GM21576 (cell line): ENCODE results near the gene ELOF1.
"Not testable (repeated sequence)": the region's sequence is repeated elsewhere in the genome, so short reads cannot be mapped to it uniquely, and the experiment has no call there.

Experiments
- ATAC-seq: cut with Tn5 transposase; IDR thresholded peaks from one replicate; pipeline ENCODE4 v1.9.1; 2021; ENCODE audit warnings: mild to moderate bottlenecking, moderate library complexity; ENCODE audit not compliant: unreplicated experiment

The ELOF1 gene

GRCh38 chr19:11570039-11570462, 11.0 kb upstream of the ELOF1 start:
- no peak for ATAC-seq

- no peak for ATAC-seq
Observed at GRCh38 chr19:11566164-11566563, 7.1 kb upstream of the ELOF1 start.

GRCh38 chr19:11565649-11565980, 6.6 kb upstream of the ELOF1 start:
- not testable (repeated sequence) for ATAC-seq

GRCh38 chr19:11564082-11564807, 5.2 kb upstream of the ELOF1 start:
- ATAC-seq: not testable (repeated sequence)

DNA sequence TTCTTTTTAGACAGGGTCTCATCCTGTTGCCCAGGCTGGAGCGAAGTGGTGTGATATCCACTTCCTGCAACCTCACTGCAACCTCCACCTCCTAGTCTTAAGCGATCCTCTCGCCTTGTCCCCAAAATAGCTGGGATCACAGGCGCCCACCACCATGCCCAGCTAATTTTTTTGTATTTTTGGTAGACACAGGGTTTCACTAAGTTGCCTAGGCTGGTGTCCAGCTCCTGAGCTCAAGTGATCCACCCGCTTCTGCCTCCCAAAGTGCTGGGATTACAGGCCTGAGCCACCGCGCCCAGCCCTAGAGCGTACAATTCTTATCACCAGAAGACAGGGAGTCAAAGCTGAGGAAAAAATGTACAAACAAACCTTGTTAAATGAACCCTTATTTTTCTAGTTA, 4.5 kb upstream of the ELOF1 start:
- no peak for ATAC-seq

DNA sequence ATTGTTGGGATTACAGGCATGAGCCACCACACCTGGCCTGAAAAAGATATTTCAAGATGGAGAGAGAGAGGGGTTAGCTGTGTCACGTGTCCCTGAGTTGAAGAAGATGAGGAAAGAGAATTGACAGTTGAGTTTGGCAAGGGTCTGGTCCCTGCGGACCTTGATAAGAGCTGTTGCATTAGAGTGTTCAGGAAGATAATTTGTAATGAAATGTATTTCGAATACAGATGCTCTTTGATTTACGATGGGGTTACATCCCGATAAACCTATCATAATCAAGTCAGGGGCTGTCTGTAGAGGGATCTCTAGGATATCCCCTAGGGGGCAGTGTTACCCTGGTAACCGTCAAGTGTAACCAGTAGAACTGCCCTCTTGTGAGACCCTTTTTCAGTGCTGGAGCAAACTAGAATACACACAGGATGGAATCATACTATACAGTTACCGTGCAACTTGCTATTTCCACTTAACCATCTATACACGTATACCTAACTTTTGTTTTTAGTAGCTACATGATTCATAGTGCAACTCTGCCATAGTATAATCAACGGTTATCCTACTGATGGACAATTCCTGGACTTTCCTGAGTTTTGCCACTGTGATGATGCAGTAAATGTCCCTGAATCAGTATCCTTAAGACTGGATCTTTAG, 1.5 kb upstream of the ELOF1 start:
- ATAC-seq: no peak

DNA sequence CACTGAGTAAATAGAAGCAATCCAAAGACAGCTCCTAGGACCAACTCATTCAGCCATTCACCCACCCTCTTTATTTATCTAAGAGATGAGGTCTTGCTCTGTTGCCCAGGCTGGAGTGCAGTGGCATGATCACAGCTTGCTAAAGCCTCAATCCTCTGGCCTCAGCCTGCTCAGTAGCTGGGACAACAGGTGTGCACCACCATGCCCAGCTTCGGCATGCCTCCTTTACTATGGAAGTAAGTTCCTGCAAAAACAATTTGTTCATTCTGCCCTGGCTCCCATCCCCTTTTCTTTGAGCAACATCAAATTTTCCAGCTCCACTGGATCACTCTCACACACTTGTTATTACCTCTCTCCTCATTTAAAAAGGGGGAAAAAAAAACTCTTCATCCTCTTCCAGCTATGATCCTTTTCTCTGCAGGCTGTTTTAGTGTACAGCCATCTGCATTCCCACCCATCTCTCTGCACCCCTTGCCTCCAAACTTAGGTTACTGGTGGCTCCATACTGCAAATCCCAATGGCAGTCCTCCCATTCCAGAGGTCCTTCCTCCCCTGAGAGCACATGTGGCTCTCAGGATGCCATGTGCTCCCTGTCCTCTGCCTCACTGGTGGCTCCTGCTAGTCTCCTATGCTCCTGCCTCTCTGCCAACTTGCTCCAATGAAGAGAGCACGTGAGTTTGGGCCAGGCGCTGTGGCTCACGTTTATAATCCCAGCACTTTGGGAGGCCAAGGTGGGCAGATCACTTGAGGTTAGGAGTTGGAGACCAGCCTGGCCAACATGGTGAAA, 2.2 kb downstream of the ELOF1 start:
- no peak for ATAC-seq

- ATAC-seq: no peak
Observed at GRCh38 chr19:11555246-11555645, 3.8 kb downstream of the ELOF1 start.

GRCh38 chr19:11554160-11554559, 4.9 kb downstream of the ELOF1 start:
- no peak for ATAC-seq

GRCh38 chr19:11552666-11553372, 6.2 kb downstream of the ELOF1 start:
- no peak for ATAC-seq

- ATAC-seq: no peak
Observed at GRCh38 chr19:11551603-11552235, 7.3 kb downstream of the ELOF1 start.

DNA sequence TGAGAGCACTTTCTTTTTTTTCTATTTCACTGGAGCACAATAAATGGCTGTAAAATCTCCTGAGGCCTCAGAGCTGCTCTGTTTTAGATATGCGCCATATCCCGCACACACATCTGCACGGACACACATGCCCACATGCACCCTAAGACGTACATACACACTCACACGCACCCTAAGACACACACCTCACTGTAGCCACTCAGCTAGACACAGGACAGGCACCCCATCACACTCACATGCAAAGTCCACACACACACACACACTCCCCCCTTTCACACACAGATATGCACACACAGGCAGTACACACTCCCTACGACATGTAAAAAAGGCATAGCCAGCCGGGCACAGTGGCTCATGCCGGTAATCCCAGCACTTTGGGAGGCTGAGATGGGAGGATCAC, 8.8 kb downstream of the ELOF1 start:
- ATAC-seq: no peak

DNA sequence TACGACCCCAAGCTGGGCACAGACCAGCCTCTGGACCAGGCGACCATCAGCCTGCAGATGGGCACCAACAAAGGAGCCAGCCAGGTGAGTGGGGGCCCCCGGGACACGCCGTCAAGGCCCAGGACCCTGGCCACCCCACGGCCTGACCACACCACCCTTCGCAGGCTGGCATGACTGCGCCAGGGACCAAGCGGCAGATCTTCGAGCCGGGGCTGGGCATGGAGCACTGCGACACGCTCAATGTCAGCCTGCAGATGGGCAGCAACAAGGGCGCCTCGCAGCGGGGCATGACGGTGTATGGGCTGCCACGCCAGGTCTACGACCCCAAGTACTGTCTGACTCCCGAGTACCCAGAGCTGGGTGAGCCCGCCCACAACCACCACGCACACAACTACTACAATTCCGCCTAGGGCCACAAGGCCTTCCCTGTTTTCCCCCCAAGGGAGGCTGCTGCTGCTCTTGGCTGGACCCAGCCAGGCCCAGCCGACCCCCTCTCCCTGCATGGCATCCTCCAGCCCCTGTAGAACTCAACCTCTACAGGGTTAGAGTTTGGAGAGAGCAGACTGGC, 9.6 kb downstream of the ELOF1 start:
- no peak for ATAC-seq

DNA sequence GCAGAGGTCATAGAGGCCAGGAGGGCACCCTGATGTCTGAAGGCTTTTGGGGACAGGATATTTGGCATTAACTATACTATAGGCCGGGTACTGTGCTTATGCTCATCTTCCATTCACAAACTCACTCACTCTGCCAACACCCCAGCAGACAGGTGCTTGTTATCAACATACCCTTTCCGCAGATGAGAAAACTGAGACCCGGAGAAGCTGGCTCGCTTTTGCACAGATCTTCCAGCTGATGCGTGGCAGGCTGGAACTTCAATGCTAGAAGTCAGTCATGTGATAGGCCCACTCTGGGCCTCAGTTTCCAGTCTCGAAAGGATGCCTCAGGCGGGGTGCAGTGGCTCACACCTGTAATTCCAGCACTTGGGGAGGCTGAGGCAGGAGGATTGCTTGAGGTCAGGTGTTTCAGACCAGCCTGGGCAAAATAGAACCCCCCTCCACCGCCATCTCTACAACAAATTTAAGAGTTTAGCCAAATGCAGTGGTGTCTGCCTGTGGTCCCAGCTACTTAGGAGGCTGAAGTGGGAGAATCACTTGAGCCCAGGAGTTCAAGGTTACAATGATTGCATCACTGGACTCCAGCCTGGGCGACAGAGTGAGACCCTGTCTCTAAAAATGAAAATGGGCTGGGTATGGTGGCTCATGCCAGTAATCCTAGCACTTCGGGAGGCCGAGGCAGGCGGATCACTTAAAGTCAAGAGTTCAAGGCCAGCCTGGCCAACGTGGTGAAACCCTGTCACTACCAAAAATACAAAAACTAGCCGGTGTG, 10.9 kb downstream of the ELOF1 start:
- no peak for ATAC-seq

- no peak for ATAC-seq
Observed at GRCh38 chr19:11541238-11541637, 17.8 kb downstream of the ELOF1 start.

GRCh38 chr19:11540645-11541044, 18.4 kb downstream of the ELOF1 start:
- no peak for ATAC-seq

GRCh38 chr19:11539495-11540365, 19.3 kb downstream of the ELOF1 start:
- no peak for ATAC-seq

DNA sequence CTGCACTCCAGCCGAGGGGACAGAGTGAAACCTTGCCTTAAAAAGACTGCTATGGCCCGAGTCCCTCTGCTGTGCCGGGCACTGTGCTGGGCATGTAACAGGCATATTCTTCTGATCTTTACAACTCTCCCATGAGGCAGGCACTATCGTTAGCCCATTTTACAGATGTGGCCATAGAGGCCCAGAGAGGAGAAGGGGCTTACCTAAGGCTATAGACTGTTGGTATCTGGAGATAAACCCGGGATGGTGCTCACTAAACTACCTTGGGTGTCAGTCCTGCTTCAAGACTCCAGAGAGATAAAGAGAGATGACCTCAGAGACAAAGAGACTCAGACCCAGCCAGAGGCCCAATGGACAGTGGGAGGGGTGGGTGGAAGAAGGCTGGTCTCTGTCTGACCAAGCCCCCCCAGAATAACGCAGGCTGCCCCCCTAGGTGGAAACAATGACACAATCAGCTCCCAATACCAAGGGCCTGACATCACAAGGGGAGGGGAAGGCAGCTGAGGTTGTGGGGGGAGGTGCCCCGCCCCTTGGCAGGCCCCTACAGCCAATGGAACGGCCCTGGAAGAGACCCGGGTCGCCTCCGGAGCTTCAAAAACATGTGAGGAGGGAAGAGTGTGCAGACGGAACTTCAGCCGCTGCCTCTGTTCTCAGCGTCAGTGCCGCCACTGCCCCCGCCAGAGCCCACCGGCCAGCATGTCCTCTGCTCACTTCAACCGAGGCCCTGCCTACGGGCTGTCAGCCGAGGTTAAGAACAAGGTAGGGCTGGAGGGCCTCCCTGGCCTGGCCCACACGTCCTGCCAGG, 20.6 kb downstream of the ELOF1 start, which contains the start of gene CNN1:
TSS of gene CNN1 (plus strand) at position 620 of the 805 bp plus-strand sequence. CDS start at position 697, 77 bp downstream.
- no peak for ATAC-seq
